Amygdala (tissue), 56 donors: ENCODE results near the gene ZNF761.

Experiments used
- DNase-seq, 56 donors: peaks; one replicate each; lab custom pipeline; 2025; lab: John Stamatoyannopoulos, UW

ZNF761 gene

DNA sequence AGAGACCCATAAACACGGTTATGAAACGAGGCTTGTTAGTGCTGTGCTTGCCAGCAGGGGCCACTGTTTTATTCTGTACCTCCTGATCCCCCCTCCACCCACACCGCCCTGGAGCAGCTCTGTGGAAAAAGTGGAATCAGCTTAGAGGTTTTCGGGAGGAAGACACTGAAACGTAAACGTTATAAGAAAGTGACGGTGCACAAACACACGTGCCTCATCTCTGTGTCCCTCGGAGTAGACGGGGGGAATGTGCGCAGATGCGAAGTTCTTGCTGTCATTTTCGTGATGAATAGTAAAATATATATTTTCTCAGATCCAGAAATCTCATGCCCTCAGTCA lies 72.5 kb downstream of the ZNF761 start:
- DNase-seq, result peak in 13 of 56 donors; percentile 2 to 41 (median 10)

DNA sequence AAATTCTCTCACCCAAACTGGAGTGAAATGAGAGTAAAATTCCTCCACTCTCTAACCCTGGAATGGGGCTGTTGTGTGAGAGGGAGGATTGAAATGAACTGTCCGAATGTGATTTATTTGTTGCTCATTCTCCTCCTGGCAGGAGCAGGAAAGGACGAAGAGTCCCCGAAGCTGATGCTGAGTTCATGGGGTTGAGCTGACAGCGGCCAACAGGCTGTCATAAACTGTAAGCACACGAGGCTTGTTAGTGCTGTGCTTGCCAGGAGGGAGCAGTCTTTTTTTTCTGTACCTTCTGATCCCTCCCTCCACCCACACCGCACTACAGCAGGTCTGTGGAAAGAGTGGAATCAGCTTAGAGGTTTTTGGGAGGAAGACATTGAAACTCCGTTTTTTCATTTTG lies 73.1 kb downstream of the ZNF761 start:
- no peak for DNase-seq

DNA sequence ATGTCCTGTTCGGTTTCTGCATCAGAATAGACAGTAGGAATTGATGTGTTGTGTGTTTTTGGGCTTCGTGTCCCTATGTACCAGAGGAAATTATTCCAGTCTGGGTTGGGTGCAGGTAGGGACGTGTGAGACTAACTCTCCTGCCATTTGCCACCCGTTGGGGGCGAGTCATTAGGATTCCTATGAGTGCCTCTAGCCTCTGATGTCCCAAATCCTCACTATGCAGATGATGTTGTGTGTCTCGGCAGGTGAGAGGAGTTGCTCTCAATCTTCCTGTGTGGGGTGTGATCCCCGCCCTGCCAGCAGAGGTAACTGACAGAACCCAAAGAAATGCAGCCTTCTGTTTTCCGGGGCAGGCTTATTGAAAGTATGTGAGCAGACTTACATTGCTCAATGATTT lies 74.9 kb downstream of the ZNF761 start:
- no peak for DNase-seq
